ENCODE results near the gene GARS1. TPM values are rescaled to one million over a fixed set of nuclear protein-coding genes. Genes with fewer than 3 reads are reported as not detected.

The GARS1 gene
- total RNA-seq, 6 experiments from 2014 or later = 31.4 to 155 (median 44.7) TPM

GRCh38 chr7:30648744-30649540 is 54.3 kb downstream of the GARS1 start:
- 87% methylated on average over 6 of the region's 15 CpGs for WGBS (ENCODE audit: insufficient coverage, low coverage, low lambda C conversion rate, missing lambda C conversion rate)
- Histone ChIP-seq H3K36me3 (no peaks in the 10 kb centered on the region), H3K27me3 (no peaks in the 10 kb centered on the region), H3K4me1 (no peaks in the 10 kb centered on the region), H3K27ac (no peak overlapping the region), H3K4me3 (no peak overlapping the region), H3K9me3 (no peaks in the 10 kb centered on the region)
- TF ChIP-seq CTCF (IDR thresholded peaks at IDR 0.05) = no peak
- no peak for TF ChIP-seq POLR2A (IDR thresholded peaks at IDR 0.05)
- DNase-seq (no peak), ATAC-seq (no peak)
- intact Hi-C loops (cut with DNase I) = no loop called here

- no peaks in the 10 kb centered on the region for H3K4me1 ChIP-seq
- no peak overlapping the region for H3K4me3 ChIP-seq
- no peaks in the 10 kb centered on the region for H3K27me3 ChIP-seq
- DNase-seq (no peak), ATAC-seq (no peak)
- no peaks in the 10 kb centered on the region for H3K9me3 ChIP-seq
- 96% methylated on average over 7 of the region's 13 CpGs for WGBS (ENCODE audit: insufficient coverage, low coverage, low lambda C conversion rate, missing lambda C conversion rate)
- intact Hi-C loops (cut with DNase I) = no loop called here
- no peaks in the 10 kb centered on the region for H3K36me3 ChIP-seq
- no peak overlapping the region for H3K27ac ChIP-seq
- TF ChIP-seq CTCF (IDR thresholded peaks at IDR 0.05) (no peak), POLR2A (IDR thresholded peaks at IDR 0.05) (no peak)
Observed at GRCh38 chr7:30649717-30650420, 55.2 kb downstream of the GARS1 start.

DNA sequence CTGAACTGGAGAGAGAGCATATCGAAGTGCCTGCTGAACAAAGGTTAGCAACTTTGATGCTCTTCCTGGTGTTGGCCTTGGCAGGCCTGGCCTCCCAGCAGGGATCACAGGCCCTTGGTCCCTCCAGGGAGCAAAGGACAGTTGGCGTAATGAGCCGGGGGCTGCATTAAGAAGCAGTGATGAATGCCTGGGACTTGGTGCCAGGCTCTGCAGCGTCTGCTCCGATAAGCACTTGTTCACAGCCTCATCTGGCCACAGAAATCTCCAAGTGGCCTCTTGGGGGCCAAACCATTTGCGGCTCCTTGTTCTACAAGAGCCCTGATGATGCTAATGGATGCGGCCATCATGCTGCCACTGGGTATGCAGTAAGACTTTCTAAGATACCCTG is 55.7 kb downstream of the GARS1 start:
- peak in 1 of 3 donors; percentile 23 for DNase-seq
- no peak for ATAC-seq
- intact Hi-C loops (cut with DNase I) = no loop called here

GRCh38 chr7:30652132-30652531 is 57.5 kb downstream of the GARS1 start:
- H3K4me1 ChIP-seq = no peaks in the 10 kb centered on the region
- DNase-seq = no peak
- TF ChIP-seq CTCF (IDR thresholded peaks at IDR 0.05) = no peak
- no peak for TF ChIP-seq POLR2A (IDR thresholded peaks at IDR 0.05)
- no peaks in the 10 kb centered on the region for H3K9me3 ChIP-seq
- H3K36me3 ChIP-seq = no peaks in the 10 kb centered on the region
- H3K4me3 ChIP-seq = no peak overlapping the region
- 90% methylated on average over 3 of the region's 7 CpGs for WGBS (ENCODE audit: insufficient coverage, low coverage, low lambda C conversion rate, missing lambda C conversion rate)
- H3K27me3 ChIP-seq = no peaks in the 10 kb centered on the region
- no peak for ATAC-seq
- no peak overlapping the region for H3K27ac ChIP-seq
- intact Hi-C loops (cut with DNase I) = no loop called here

More for the DNA sequence above, 55.7 kb downstream of the GARS1 start:
- TF ChIP-seq CTCF (IDR thresholded peaks at IDR 0.05) (no peak), POLR2A (IDR thresholded peaks at IDR 0.05) (no peak)
- Histone ChIP-seq H3K9me3 (no peaks in the 10 kb centered on the region), H3K27ac (no peak overlapping the region), H3K4me3 (no peak overlapping the region), H3K36me3 (no peaks in the 10 kb centered on the region), H3K4me1 (no peaks in the 10 kb centered on the region), H3K27me3 (no peaks in the 10 kb centered on the region)
- no CpG with 5 or more reads among the region's 7 CpGs for WGBS (ENCODE audit: insufficient coverage, low coverage, low lambda C conversion rate, missing lambda C conversion rate)

All from right lobe of liver (tissue), 6 donors.